ENCODE results near the gene NUDT8. TPM values are rescaled to one million over a fixed set of nuclear protein-coding genes. Genes with fewer than 3 reads are reported as not detected.
"Not testable (repeated sequence)": the region's sequence is repeated elsewhere in the genome, so short reads cannot be mapped to it uniquely, and the experiment has no call there.

The NUDT8 gene
- total RNA-seq, 1 donor from 2014 or later = 3.9 TPM

GRCh38 chr11:67660752-67661151 lies 31.0 kb upstream of the NUDT8 start:
- DNase-seq (ENCODE audit: low read depth) = not testable (repeated sequence)

GRCh38 chr11:67659651-67660165 lies 30.0 kb upstream of the NUDT8 start:
- not testable (repeated sequence) for DNase-seq (ENCODE audit: low read depth)

GRCh38 chr11:67657300-67657699 lies 27.6 kb upstream of the NUDT8 start:
- no peak for DNase-seq (ENCODE audit: low read depth)

DNA sequence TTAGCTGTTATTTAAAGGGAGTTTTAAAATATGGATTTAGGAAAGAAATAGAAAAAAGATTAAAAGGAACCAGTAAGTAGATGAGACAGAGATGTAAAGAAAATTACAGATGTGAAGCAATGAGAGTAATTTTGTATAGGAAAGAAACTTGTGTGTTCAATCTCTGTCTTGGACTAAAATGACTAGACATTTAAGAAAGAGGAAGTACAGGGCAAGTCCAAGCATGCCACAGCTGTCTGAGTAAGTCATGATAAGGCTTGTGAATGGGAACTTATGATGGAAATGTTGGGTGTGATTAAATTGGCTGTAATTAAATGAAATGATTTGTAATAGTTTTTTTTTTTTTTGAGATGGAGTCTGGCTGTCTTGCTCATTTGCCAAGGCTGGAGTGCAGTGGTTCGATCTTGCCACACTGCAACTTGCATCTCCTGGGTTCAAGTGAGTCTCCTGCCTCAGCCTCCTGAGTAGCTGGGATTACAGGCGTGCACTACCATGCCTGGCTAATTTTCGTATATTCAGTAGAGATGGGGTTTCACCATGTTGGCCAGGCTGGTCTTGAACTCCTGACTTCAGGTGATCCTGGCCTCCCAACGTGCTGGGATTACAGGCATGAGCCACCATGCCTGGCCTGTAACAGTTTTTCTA lies 26.7 kb upstream of the NUDT8 start:
- DNase-seq (ENCODE audit: low read depth) = peak; percentile 9

DNA sequence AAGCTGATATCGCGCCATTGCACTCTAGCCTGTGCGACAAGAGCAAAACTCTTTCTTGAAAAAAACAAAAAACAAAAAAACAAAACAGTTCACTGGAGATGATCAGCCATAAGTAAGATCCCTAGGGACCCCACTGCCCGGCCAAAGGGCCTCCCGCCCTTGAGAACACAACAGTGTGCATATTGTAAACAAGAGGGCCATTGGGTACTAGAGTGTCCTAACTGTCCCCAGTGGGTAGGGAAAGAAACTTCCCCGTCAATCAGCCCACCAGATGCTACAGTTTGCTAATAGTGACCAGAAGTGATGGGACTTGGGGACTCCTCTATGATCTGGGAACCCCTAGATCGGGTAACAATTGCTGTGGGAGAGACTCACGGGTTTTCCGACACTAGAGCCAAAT lies 24.5 kb upstream of the NUDT8 start:
- no peak for DNase-seq (ENCODE audit: low read depth)

- DNase-seq (ENCODE audit: low read depth) = no peak
Measured at GRCh38 chr11:67652965-67653845, 23.5 kb upstream of the NUDT8 start.

DNA sequence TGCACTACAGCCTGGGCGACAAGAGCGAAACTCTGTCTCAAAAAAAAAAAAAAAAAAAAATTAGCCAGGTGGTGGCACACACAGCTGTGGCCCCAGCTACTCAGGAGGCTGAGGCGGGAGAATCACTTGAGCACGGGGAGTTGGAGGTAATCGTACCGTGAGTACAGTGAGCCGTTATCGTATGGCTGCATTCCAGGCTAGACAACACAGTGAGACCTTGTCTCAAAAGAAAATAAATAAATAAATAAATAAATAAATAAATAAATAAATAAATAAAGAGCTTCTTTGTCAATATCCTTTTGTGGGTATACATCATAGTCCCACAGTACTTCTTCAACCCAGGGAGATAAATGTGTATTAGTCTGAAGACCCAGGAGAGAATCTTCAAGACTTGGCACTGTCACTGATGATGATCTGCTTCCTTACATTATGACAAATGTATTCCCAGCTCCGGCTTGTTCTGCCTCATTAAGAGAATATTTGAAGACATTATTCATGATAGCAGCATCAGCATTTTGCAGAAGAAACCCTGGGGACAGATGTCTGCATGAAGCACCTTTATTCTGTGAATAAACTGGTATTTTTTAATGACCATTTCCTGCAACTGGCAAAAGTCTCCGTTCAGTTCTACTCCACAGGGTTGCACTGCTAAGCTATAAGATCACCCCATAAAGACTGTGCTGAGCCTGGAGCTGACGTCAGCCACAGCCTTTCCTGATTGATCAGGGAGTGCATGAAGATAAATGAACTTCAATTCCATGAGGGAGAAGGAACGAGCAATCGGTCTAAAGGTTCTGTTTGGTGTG lies 22.4 kb upstream of the NUDT8 start:
- DNase-seq (ENCODE audit: low read depth) = no peak

DNA sequence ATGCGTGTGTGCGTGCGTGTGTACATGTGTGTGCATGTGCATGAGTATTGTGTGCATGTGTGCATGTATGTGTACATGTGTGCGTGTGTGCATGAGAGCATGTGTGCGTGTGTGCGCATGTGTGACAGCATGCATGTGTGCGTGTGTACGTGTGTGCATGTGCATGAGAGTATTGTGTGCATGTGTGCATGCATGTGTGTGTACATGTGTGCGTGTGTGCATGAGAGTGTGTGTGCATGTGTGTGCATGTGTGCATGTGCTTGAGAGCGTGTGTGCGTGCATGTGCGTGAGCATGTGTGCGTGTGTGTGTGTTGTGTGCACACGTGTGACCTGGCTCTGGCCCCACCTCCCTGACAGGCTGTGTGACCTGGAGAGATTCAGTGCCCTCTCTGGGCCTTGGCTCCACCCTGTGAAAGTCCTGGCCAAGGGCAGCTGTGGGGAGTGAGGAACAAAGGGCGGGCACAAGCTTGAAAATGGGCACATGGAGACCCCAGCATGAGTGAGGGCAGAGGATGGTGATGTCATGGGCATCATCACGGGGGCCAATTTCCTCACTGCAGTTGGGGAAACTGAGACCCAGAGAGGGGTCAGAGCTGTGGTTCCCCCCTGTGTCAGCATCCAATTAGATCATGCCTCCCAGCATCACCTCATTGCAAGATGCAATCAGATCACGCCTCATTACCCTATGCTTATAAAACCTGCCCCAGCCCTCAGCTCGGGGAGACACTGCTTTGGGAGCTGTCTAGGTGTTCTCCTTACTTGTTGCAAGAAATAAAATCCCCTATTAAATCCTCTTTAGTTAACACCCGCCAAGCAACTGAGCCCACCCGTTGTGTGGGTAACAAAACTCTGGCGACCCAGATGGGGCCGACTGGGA lies 20.1 kb upstream of the NUDT8 start:
- DNase-seq (ENCODE audit: low read depth) = peak; percentile 18

GRCh38 chr11:67648796-67649613 lies 19.3 kb upstream of the NUDT8 start:
- no peak for DNase-seq (ENCODE audit: low read depth)

GRCh38 chr11:67648140-67648795 lies 18.5 kb upstream of the NUDT8 start:
- DNase-seq (ENCODE audit: low read depth) = peak; percentile 1

- DNase-seq (ENCODE audit: low read depth) = no peak
Measured at GRCh38 chr11:67647471-67647870, 17.7 kb upstream of the NUDT8 start.

GRCh38 chr11:67646535-67647336 lies 17.0 kb upstream of the NUDT8 start:
- DNase-seq (ENCODE audit: low read depth) = peak; percentile 48

- no peak for DNase-seq (ENCODE audit: low read depth)
Measured at GRCh38 chr11:67645521-67646461, 16.1 kb upstream of the NUDT8 start.

GRCh38 chr11:67644472-67645418 lies 15.0 kb upstream of the NUDT8 start:
- no peak for DNase-seq (ENCODE audit: low read depth)

DNA sequence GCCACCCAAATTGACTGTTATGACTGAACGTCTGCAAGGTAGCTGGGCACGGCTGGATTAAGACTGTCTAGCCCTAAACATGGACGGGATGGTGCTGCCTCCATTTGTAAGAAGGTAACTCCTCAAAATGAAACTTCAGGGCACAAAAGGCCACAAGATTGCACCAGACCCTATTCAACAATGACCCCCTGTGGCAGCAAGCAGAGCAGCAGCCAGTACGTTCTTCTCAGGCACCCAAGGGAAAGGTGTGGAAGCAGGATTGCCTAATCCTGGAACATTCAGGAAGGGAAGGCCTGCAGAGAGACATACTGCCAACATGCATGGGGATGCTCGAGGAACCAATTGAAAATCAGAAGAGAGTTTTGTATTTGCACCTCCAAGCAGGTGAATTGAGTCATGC lies 14.3 kb upstream of the NUDT8 start:
- peak; percentile 13 for DNase-seq (ENCODE audit: low read depth)

Data from renal cortical epithelial cell (primary cell).